HG02938 (cell line): ENCODE data around the gene SDC3.

Experiments used
- ATAC-seq: cut with Tn5 transposase; IDR thresholded peaks from one replicate; pipeline ENCODE4 v1.9.1; 2021; ENCODE audit warnings: mild to moderate bottlenecking, moderate library complexity; ENCODE audit not compliant: unreplicated experiment

Gene SDC3

DNA sequence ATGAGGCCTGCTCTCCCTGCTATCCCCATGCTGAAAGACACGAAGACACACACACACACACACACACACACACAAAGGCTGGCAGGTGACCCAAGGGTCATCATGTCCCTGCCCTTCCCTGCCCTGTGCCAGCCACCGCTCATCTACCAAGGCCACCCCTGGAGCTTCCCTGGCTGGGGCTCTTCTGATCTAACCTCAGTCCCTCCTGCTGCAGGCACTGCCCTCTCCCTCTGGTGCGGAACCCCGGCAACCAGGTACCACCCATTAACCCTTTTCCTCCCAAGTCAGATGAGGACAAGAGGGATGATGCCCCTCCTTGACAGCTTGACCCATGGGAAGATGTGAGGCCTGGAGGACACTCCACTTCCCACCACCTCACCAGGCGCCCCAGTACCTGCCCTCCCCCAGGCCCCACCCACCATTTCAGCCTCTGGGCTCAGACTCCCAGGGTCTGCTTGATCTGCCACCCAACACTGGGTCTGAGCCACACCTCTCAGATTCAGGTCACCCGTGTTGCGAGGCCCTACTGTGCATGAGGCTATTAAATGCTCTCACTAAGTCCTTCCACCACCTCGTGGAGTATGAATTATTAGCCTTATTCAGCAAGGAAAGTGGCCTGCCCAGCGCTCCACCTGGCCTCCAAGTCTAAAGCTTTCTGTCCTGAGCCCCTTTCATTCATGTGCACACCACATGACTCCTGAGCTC lies 2.5 kb downstream of the SDC3 start:
- ATAC-seq: no peak

DNA sequence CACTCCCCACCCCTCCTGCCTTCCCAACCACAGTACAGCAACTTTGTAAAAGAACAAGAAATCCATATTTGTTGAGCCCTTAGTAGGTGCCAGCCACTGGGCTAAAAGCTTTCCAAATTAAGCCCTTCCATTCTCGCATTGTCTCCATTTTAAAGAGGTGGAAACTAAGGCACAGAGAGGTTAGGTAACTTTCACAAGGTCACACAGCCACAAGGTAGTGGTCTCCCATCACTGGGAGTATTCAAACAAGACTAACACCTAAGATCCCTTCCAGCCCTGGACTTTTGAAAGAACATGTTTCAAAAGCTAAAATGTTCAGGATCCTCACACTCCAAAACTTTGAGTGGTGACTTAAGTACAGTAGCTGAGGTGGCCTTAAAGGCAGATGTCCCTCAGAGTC lies 3.2 kb downstream of the SDC3 start:
- ATAC-seq: no peak

DNA sequence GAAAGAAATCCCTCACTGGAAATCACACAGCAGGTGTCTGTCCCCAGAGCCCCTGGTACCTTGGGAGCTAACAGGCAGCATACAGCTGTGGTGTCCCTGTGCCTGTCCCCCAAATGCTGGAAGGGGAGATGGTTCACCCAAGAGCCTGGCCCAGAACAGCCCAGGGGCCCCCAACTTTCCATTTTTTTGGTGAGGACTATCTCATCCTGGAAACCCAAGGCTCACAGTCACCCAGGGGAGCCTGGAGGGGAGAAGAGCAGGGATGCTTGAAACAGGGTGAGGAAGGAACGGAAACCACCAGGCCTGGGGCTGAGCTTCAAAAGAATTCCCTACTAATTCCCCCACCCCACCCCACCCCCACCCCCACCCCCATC lies 3.6 kb downstream of the SDC3 start:
- ATAC-seq: no peak

DNA sequence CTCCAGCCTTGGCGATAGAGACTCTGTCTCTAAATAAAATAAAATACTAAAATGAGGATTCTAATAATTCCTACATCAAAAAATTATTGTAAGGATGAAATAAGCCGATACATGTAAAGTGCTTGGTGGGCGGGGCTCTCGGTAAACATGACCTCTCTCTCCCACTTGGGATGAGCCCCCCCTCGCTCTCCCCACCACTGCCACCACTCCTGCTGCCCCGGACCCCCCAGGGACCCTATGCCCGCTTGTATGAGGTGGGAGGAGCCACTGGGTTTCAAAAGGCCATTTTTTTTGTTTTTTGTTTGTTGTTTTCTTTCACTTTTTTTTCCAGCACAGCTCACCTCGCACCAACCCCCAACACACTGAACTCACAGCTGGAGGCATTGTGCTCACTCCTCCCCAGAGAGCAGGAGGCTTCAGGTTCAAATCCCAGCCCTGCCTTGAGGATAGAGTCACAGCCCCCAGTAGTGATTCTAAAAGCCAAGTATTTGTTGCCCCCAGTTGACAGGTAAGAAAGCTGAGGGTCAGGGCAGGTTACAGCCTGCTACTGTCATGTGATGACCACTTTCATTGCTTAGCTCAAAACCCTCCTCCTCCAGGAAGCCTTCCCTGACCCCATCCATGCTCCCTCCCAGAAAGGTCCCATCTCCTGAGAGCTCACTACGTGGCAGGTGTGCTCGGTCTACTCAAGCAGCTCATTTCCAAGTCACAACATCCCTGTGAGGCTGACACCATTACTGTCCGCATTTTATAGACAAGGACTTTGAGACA lies 4.2 kb downstream of the SDC3 start:
- ATAC-seq: no peak

DNA sequence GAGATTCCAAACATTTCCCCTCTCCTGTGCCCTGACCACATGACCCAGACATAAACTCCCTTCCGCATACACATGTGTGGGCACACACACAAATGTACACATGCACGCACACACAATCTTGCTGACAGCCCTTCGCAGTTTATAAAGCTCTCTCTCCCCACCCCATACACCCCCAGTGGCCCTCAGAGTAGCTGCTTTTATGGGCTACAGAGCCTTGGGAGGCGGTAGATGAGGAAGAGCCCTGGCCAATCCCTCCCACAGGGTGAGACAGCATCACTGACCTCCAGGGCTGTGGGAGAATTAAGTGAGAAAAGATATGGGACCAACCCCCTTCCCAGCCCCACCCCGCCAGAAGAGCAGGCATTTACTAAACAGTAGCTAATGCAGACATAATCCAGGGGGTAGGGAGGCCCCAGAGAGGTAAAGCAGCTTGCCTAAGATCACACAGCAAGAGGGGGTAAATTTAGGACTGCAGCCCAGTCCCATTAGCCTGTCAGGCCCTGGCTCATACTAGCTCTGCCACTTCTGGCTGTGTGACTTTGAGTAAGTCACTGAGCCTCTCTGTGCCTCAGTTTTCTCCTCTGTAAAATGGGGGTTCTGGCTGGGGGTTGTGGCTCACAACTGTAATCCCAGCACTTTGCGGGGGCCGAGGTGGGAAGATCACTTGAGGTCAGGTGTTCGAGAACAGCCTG lies 5.1 kb downstream of the SDC3 start:
- no peak for ATAC-seq

DNA sequence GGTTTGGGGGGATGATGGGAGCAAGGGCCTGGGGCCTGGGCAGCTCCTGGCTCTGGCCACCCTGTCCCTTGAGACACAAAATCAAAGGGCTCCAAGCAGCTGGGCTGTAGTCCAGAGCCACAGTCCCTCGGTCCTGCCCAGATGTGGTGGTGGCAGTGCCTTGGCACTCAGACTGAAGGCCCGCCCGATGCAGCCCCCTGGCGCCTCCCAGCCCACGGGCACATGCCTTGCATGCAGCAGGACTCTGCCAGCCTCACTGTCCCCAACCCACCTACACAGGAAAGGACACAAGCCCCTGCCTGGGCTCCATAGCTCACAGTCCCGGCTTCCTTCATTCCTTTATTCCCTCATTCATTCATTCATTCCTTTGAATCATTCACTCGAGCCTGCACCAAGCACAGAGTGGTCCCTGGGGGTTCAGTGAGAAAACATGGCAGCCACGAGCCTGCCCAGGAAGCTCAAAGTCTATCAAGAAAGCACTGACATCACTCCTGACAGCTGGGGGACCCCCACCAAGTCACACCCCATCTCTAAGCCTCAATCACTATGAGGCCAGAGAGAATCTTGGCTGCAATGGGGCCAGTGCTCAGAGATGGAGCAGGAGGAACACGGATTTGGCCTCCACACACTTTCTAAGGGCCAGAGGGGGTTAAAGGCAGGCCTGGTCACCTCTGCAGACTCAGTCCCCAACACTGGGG lies 5.8 kb downstream of the SDC3 start:
- ATAC-seq: no peak

DNA sequence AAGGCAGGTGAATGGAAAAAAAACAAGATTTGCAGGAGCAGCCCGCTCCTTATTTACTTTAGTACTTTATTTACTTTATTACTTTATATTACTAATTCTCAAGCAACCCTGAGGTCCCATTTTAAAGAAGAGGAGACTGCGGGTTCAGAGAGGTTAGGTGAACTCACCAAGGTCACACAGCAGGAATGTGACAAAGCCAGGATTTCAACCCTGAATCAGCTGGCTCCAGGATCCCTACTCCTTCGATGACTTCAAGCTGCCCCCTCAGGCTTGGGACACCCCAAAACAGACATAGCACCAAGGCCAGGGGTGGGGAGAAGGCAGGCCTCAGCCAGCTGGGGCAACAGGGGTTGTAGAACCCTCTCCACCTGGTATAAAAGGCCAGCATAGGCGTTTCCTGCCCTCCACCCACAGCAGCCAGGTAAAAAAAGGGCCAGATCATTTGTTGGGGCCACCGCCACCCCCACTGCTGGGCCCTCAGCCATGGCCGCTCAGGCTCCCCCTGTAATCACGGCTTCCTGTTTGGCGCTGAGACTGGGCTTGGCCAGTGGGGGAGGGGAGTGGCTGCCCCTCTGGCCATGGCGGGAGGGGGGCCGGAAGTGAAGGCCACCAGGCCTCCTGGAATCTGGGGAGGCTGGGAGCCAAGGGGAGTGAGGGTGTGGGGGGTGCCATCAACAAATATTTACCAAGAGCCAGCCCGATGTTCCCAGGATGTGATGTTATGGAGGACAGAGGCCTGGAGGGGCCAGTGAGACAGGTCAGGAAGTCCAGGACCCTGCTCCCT lies 6.6 kb downstream of the SDC3 start:
- no peak for ATAC-seq

DNA sequence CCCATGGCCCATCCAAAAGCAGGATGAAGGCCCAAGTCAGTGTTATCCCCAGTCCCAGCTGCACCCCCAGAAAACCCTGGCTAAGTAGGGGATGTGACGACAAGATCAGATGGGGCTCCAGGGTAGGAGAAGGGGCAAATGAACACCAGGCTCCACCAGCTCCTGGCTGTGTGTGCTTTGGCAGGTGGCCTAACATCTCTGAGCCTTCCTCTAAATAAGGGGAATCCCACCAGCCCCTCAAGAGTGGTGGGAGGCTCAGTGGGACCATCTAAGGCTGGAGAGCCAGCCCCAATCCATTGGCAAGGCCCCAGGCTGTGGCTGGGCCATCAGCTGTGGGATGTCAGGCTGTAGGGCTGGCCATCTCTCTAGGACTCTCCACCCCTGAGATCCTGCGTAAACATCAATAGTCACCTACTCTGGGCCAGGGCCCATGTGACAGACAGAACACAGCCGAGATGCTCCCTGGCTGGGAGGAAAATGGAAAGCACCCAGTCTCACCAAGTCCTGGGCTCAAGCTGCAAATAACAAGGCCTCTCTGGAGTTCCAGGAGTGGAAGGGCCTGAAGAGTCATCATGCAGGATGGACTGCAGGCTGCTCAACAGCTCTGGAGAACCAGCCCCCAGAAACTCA lies 7.5 kb downstream of the SDC3 start:
- no peak for ATAC-seq

DNA sequence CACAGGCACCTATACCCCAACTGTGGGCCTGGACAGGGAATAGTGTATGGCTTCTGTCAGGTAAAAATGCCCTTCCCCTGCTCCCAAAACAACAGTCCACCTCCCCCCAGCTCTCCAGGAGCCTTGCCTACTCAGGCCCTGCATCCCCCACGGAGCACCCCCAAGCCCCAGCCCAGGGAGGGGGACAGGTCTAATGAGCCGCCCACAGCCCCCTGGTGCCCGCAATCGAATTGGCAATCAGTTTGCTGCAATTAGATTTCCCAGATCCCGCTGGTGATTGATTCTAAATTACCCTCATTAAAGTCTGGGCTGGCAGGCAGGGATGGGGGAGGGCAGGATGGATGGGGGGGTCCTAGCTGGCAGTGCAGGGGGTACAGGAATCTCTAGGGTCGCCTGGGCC lies 8.1 kb downstream of the SDC3 start:
- ATAC-seq: no peak

DNA sequence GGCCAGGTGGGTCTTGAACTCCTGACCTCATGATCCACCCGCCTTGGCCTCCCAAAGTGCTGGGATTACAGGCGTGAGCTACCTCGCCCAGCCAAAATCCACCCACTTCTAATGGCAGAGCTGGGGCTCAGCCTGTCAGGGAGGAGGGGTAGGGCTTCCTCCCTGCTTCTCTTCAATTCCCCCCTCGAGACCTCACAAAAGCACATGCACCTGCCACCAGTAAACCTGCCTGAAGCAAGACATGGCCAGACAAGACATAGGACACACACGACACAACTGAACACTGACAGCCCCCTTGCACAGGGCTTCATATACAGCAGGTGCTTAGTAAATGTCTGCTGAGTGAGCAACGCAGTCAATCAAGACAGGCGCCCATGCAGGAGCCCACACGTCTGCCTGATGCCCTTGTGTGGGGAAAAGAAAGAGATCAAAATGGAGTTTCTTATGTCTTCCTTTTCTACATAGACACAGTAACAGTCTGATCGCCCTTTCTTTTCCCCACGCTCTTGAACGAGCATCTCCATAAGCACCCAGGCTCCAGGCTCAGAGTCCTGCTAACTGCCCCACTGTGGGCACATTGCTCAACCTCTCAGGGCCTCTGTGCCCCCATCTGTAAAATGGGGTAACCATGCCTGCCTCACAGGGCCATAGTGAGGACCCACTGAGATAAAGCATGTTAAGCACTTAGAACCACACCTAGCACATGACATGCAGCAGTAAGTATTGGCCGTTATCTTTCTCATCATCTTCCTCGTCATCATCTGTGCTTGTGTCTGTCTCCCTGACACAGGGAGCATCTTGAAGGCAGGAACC lies 8.8 kb downstream of the SDC3 start:
- ATAC-seq: no peak

DNA sequence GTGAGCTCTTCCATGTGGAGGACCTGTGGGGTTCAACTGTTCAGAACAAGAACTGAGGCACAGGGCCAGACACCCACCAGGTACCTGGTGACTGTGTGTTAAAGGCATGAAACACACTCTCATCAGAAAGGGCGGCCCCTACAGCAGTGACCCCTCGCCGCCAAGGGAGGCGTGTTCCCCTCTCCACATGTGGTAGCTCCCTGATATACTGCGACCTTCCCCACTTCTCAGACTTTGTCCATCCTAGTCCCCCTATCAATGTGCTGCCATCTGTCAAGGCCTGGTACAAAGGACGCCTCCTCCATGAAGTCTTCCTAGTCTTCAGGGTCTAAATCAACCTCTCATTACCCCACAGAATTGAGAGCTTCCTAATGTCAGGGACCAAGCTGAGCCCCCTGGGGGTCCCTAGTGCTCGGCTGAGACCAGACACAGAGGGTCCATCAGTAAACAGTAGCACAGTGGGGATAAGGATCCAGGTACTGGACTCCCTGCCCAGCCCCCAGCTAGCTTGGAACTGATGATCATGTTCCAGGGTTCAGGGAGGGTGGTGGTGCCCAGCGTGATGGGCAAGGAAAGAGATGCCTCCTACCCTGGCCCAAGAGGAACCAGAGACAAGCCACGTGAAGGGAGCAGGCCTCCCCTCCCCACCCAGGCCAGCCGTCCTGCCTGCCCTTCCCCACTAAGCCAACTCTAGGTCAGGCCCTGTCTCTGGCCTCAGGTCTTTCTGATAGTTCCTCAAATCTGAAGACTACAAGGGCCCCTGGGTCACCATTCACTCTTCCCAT lies 10.3 kb downstream of the SDC3 start:
- ATAC-seq: no peak

DNA sequence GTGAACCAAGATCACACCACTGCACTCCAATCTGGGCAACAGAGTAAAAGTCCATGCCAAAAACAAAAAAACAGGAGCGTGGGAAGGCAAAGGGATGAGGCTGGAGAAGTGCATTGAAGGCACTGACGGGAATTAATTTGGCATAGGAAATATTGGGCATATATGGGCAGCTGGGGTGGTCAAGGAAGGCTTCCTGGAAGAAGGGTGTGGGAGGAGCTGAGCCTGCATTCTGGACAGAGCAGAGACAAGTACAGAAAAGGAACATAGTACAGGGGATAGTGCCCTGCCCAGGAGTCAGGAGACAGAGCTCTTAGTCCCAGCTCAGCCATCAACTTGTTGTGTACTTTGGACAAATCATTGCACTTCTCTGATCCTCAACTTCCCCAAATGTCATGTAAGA lies 11.7 kb downstream of the SDC3 start:
- no peak for ATAC-seq

DNA sequence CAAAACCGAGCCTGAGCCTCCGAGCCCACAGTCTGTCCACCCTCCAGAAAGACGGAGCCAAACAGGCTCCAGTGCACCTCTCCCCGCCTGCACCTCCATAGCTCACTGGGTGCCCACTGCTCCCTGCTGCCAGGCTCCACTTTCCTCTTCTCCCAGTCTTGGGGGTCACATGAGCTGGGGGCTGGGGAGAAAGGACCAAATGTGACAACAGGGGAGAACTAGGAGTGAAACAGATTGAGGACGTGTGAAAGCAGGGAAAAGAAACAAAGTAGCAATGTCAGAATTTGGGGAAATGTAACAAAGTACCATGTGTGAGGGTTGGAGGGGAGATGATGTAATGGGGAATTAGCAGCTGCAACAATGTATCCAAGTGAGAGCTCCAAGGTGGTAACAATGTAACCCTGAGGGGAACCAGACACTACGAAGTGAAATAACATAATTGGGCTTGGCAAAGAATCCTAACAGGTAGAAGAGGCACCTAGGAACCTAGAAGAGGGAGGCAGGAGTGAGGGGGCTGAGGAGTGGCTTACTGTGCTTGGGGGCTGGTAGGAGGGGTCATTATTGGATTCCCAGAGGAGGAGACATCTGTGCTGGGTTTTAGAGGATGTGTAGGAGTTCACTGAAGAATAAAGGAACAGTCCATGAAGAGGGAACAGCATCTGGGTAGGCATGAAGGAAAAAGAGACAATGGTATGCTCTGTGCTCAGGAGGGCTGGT lies 12.5 kb downstream of the SDC3 start:
- no peak for ATAC-seq

DNA sequence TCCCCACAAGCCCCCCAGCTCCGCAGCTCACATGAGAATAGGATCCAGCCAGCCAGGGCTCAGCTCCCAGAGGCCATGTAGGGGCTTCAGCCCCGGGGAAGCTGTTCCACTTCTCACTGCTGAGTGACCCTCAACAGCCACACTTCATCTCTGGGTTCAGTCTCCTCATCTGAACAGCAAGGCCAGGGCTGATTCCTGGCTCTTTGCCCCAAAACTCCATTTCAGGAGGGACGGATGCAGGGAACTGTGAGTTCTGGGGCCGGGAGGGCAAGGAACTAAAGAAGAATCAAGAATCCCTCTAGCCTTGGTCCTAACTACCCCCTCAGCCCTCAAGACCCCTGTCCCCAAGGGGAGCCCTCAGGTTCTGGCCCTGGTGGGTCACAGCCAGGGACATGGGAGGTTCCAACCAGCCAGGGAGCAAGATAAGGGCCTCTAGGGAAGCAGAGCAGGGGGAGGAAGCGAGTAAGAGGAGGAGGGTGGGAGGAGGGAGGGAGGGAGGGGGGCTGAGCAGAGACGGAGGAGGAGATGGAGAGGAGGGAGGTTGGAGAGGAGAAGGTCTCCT lies 13.1 kb downstream of the SDC3 start:
- no peak for ATAC-seq

DNA sequence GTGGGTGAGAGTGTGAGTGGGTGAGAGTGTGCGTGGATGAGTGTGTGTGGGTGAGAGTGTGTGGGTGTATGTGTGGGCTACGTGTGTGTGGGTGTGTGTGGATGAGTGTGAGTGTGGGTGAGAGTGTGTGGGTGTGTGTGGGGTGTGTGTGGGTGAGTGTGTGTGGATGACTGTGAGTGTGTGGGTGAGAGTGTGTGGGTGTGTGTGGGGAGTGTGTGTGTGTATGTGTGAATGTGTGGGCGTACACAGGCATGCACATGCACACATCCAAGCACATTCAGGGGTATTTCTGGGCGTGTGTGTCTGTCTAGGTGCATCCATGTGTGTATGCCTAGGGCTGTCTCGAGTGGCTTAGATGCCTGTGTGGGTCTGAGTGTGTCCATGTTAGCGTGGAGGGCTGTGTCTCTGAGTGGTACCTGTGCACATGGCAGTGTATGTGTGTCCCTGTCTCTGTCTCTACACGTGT lies 14.0 kb downstream of the SDC3 start:
- ATAC-seq: no peak

DNA sequence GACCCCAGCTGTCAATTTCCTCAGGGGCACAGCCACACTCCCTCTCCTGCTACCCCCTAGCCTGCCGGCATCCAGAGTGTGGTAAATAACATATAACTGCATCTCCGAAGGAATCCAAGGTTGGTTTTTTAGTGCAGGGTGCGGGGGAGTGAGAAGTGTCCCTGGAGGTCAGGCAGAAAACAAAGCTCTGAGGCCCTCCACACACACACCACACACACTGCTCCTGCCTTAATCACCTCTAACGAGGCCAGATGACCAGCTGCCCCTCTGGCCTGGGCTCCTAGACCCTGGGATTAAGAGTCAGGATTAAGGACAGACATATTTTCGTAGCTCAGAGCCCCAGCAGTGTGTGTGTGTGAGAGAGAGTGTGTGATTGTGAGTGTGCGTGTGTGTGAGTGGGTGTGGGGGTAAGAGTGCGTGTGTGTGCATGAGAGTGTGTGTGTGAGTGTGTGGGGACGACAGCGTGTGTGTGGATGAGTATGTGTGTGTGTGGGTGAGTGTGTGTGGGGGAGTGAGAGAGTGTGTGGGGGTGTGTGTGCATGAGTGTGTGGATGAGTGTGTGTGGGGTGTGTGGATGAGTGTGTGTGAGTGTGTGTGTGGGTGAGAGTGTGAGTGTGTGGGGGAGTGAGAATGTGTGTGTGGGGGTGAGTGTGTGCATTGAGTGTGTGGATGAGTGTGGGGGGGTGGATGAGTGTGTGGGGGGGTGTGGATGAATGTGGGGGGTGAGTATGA lies 14.6 kb downstream of the SDC3 start:
- ATAC-seq: no peak

DNA sequence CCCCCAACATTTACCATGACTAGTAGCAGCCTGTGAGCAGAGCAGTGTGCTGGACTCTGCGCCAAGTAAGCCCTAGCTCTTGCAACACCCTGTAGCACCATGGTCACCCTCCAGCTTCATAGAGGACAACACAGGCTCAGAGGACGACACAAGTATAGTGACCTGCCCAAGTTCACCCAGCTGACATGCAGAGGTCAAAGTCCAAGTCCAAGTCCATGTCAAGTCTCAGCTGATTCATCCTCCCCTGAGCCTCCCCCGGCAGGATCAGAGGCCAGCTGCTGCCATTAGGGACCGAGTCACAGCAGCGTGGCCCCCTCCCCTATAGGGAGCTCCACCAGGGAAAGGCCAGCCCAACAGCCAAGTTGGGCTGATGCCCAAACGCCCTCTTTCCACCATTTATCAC lies 15.9 kb downstream of the SDC3 start:
- no peak for ATAC-seq
